ENCODE results near the gene CT47A7. TPM values are rescaled to one million over a fixed set of nuclear protein-coding genes. Genes with fewer than 3 reads are reported as not detected.

Gene CT47A7
- total RNA-seq (ENCODE audit: low replicate concordance), result not detected in 2 replicates

GRCh38 chrX:120956500-120956899, at the start of gene CT47A7:
Gene CT47A7 (minus strand): TSS chrX:120956600. CDS start chrX:120956345, 255 bp downstream.

GRCh38 chrX:120985660-120986059, 29.3 kb upstream of the CT47A7 start, which contains the start of gene CT47A1:
Gene CT47A1 (minus strand): TSS chrX:120985760. CDS start chrX:120985529, 231 bp downstream.

Other genes with a start within 250 kb of the CT47A7 start
- gene CT47B1, start 80.7 kb downstream of the CT47A7 start, total RNA-seq (ENCODE audit: low replicate concordance), result not detected in 2 replicates
- not detected in 2 replicates for gene CT47A11, start 19.4 kb downstream of the CT47A7 start, total RNA-seq (ENCODE audit: low replicate concordance)
- not detected in 2 replicates for gene CT47A10, start 14.6 kb downstream of the CT47A7 start, total RNA-seq (ENCODE audit: low replicate concordance)
- gene CT47A9, start 9.7 kb downstream of the CT47A7 start, total RNA-seq (ENCODE audit: low replicate concordance), result not detected in 2 replicates
- not detected in 2 replicates for gene CT47A8, start 4.9 kb downstream of the CT47A7 start, total RNA-seq (ENCODE audit: low replicate concordance)
- gene CT47A6, start 4.9 kb upstream of the CT47A7 start, total RNA-seq (ENCODE audit: low replicate concordance), result not detected in 2 replicates
- gene CT47A5, start 9.7 kb upstream of the CT47A7 start, total RNA-seq (ENCODE audit: low replicate concordance), result not detected in 2 replicates
- not detected in 2 replicates for gene CT47A4, start 14.6 kb upstream of the CT47A7 start, total RNA-seq (ENCODE audit: low replicate concordance)
- gene CT47A3, start 19.5 kb upstream of the CT47A7 start, total RNA-seq (ENCODE audit: low replicate concordance), result not detected in 2 replicates
- gene CT47A2, start 24.3 kb upstream of the CT47A7 start, total RNA-seq (ENCODE audit: low replicate concordance), result not detected in 2 replicates
- gene CT47A1, start 29.2 kb upstream of the CT47A7 start, total RNA-seq (ENCODE audit: low replicate concordance), result not detected in 2 replicates
- 0.68 and 2.5 TPM in 2 replicates for gene GLUD2, start 91.0 kb upstream of the CT47A7 start, total RNA-seq (ENCODE audit: low replicate concordance)

Data from smooth muscle cell of the coronary artery (primary cell).